Stimulated activated CD4-positive, alpha-beta T cell treated with anti-CD3 and anti-CD28 coated beads, TNF-alpha, amount 100 ng/mL, for 24 hours (primary cell): ENCODE data around the gene WWC1.

Experiments used
- DNase-seq, 3 experiments: peaks; one replicate each; pipeline ENCODE4 v3.0.0-alpha.2; 2020; ENCODE audit warnings: low read depth in 3 of 3

The WWC1 gene

GRCh38 chr5:168486136-168486879, 194.9 kb downstream of the WWC1 start, which contains the start of gene RARS1:
Gene RARS1 (plus strand): TSS chr5:168486471. CDS start chr5:168486499, 28 bp downstream.
- DNase-seq: peak; percentile 84 to 90 (median 88)

GRCh38 chr5:168489059-168489458, 197.6 kb downstream of the WWC1 start:
- no peak for DNase-seq

- DNase-seq: no peak
Observed at GRCh38 chr5:168494057-168494555, 202.7 kb downstream of the WWC1 start.

- no peak for DNase-seq
Observed at GRCh38 chr5:168502563-168503237, 211.3 kb downstream of the WWC1 start.

GRCh38 chr5:168513861-168514428, 222.5 kb downstream of the WWC1 start:
- DNase-seq: no peak
